ENCODE data around the gene GIT2.

DNA sequence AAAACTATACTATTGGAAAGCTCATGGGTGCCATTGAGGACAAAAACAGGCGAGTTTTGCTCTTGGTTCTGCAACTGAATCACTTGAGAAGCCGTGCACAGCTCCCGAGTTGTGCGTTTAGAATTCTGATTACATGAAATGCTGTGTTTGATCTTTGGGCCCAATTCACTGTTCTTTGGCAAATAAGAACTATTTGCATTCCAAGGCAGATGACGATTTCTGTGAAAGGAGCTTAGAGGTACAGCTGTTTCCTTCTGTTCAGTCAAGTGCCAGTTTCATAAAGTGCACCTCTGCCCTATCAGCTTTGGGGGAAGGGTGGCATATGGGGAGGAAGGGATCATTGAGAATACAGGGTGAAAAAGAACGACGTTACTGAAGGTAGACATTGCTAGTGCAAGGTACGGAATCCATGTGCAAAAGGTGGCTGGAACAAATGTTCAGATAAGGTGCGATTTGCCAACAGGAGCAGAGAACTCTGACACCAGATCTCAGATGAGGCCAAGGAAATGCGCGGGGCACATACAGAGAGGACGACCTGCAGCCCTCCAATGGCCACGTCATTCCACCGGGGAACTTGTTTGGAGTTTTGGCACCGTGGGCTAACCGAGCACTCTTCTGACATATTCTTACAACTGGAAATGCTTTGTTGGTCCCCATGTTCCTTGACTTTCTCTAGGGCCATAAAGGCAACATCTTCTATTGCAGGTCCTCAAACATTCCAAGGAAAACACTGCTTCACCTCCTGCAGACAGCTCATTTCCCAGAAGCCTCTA is 66.0 kb downstream of the GIT2 start:
- TF ChIP-seq, protein P1, sequence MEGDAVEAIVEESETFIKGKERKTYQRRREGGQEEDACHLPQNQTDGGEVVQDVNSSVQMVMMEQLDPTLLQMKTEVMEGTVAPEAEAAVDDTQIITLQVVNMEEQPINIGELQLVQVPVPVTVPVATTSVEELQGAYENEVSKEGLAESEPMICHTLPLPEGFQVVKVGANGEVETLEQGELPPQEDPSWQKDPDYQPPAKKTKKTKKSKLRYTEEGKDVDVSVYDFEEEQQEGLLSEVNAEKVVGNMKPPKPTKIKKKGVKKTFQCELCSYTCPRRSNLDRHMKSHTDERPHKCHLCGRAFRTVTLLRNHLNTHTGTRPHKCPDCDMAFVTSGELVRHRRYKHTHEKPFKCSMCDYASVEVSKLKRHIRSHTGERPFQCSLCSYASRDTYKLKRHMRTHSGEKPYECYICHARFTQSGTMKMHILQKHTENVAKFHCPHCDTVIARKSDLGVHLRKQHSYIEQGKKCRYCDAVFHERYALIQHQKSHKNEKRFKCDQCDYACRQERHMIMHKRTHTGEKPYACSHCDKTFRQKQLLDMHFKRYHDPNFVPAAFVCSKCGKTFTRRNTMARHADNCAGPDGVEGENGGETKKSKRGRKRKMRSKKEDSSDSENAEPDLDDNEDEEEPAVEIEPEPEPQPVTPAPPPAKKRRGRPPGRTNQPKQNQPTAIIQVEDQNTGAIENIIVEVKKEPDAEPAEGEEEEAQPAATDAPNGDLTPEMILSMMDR (IDR thresholded peaks at IDR 0.05), result no peak
- TF ChIP-seq, protein P2, sequence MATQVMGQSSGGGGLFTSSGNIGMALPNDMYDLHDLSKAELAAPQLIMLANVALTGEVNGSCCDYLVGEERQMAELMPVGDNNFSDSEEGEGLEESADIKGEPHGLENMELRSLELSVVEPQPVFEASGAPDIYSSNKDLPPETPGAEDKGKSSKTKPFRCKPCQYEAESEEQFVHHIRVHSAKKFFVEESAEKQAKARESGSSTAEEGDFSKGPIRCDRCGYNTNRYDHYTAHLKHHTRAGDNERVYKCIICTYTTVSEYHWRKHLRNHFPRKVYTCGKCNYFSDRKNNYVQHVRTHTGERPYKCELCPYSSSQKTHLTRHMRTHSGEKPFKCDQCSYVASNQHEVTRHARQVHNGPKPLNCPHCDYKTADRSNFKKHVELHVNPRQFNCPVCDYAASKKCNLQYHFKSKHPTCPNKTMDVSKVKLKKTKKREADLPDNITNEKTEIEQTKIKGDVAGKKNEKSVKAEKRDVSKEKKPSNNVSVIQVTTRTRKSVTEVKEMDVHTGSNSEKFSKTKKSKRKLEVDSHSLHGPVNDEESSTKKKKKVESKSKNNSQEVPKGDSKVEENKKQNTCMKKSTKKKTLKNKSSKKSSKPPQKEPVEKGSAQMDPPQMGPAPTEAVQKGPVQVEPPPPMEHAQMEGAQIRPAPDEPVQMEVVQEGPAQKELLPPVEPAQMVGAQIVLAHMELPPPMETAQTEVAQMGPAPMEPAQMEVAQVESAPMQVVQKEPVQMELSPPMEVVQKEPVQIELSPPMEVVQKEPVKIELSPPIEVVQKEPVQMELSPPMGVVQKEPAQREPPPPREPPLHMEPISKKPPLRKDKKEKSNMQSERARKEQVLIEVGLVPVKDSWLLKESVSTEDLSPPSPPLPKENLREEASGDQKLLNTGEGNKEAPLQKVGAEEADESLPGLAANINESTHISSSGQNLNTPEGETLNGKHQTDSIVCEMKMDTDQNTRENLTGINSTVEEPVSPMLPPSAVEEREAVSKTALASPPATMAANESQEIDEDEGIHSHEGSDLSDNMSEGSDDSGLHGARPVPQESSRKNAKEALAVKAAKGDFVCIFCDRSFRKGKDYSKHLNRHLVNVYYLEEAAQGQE (IDR thresholded peaks at IDR 0.05; ENCODE audit: insufficient read depth in 1 of 2, low read depth in 2 of 2, low read length in 1 of 2), result no peak

Measured in Panc1 (cell line).